GM21737 (cell line): ENCODE data around the gene AANAT.
A peak's percentile ranks its signal among the peaks of the same experiment; 100 is the strongest.

Experiments used
- ATAC-seq: cut with Tn5 transposase; IDR thresholded peaks from one replicate; pipeline ENCODE4 v1.9.1; 2021; ENCODE audit warnings: mild to moderate bottlenecking, moderate library complexity; ENCODE audit not compliant: unreplicated experiment

AANAT gene

GRCh38 chr17:76467809-76468633 is 618 bp downstream of the AANAT start:
- ATAC-seq: no peak

GRCh38 chr17:76468634-76469010 is 1.2 kb downstream of the AANAT start:
- no peak for ATAC-seq

- ATAC-seq: no peak
These were observed 1.9 kb downstream of the AANAT start for GRCh38 chr17:76469076-76469990.

- ATAC-seq: no peak
These were observed 2.8 kb downstream of the AANAT start for GRCh38 chr17:76469991-76470739.

- ATAC-seq: no peak
These were observed 4.3 kb downstream of the AANAT start for GRCh38 chr17:76471498-76472257.

- no peak for ATAC-seq
These were observed 4.8 kb downstream of the AANAT start for GRCh38 chr17:76472258-76472645.

GRCh38 chr17:76472726-76473125 is 5.3 kb downstream of the AANAT start:
- ATAC-seq: no peak

GRCh38 chr17:76473541-76473985 is 6.2 kb downstream of the AANAT start:
- no peak for ATAC-seq

- ATAC-seq: no peak
These were observed 6.8 kb downstream of the AANAT start for GRCh38 chr17:76474238-76474637.

GRCh38 chr17:76474894-76475293 is 7.5 kb downstream of the AANAT start:
- ATAC-seq: no peak

GRCh38 chr17:76475302-76475701 is 7.9 kb downstream of the AANAT start:
- ATAC-seq: no peak

GRCh38 chr17:76476736-76477135 is 9.3 kb downstream of the AANAT start:
- no peak for ATAC-seq

- ATAC-seq: no peak
These were observed 10.2 kb downstream of the AANAT start for GRCh38 chr17:76477576-76477975.

GRCh38 chr17:76478097-76478496 is 10.7 kb downstream of the AANAT start:
- no peak for ATAC-seq

- no peak for ATAC-seq
These were observed 11.5 kb downstream of the AANAT start for GRCh38 chr17:76478730-76479514.

GRCh38 chr17:76479515-76480060 is 12.2 kb downstream of the AANAT start:
- ATAC-seq: no peak

- ATAC-seq: peak; percentile 3
These were observed 13.2 kb downstream of the AANAT start for GRCh38 chr17:76480632-76481031.

- ATAC-seq: peak; percentile 51
These were observed 13.8 kb downstream of the AANAT start for GRCh38 chr17:76481071-76481655.

- no peak for ATAC-seq
These were observed 16.9 kb downstream of the AANAT start for GRCh38 chr17:76484228-76484725.
